Effector memory CD8-positive, alpha-beta T cell (primary cell): Measurements from ENCODE around the gene IRAG1.

ENCODE experiments used
- ATAC-seq: fragments of 150-1000 bp; cut with Tn5 transposase; replicated peaks from 2 replicates; pipeline ENCODE4 v1.10.0; 2021; ENCODE audit warnings: mild to moderate bottlenecking, moderate library complexity
- DNase-seq, 3 experiments: peaks; one replicate each; pipeline ENCODE4 v3.0.0; 2021
- H3K27ac Mint-ChIP-seq, 2 donors: one replicate each; pipeline ENCODE4 v1.8.0; 2022; ENCODE audit warnings: mild to moderate bottlenecking in 2 of 2, mixed read lengths in 2 of 2, moderate library complexity in 2 of 2
- H3K27me3 Mint-ChIP-seq, 2 donors: one replicate each; pipeline ENCODE4 v1.8.0; 2022; ENCODE audit warnings: mixed read lengths in 2 of 2
- H3K36me3 Mint-ChIP-seq: one replicate; pipeline ENCODE4 v1.8.0; 2022; ENCODE audit warnings: mild to moderate bottlenecking, moderate library complexity, mixed read lengths; ENCODE audit not compliant: insufficient read depth
- H3K4me1 Mint-ChIP-seq, 2 donors: one replicate each; pipeline ENCODE4 v1.8.0; 2022; ENCODE audit warnings: low read depth in 2 of 2, mixed read lengths in 2 of 2
- H3K4me3 Mint-ChIP-seq, 2 donors: one replicate each; pipeline ENCODE4 v1.8.0; 2022; ENCODE audit warnings: mild to moderate bottlenecking in 2 of 2, mixed read lengths in 2 of 2, moderate library complexity in 2 of 2
- H3K9me3 Mint-ChIP-seq, 2 donors: one replicate each; pipeline ENCODE4 v1.8.0; 2022; ENCODE audit warnings: mixed read lengths in 2 of 2

IRAG1 gene

DNA sequence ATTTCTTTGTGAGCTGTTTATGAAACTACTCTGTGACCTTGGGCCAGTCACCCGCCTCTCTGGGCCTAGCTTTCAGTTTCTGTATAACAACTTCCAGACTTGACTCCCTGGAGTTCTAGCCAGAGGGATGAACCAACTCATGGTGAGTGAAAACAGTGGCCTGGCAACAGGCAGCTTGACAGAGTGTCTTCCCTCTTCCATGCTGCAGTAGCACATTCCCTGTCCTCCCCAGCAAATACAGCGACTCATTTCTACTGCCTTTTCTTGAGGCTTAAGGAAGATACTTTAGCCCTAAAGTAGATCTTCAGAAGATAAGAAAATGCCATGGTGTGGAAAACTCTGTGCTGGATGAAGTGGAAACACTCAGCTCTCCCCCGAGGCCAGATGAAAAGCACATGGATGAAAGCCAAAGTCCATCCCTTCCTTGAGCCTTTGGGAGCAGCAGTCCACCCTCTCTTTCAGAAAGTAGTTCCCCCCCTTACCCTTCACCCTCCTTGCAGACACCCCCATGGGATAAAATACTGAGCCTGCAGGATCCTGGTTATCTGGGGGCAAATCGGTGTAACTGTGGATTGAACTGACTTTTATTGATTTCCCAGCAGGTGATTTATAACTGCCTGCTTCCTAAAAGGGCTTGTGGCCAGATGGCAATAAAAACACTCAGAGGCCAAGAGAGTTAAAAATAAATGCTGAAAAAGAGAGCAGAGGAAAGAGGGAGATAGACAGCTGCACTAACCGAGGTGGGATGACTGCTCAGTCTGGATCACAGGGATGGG, 24.1 kb downstream of the IRAG1 start:
- DNase-seq (no peak), ATAC-seq (no peak)
- Mint-ChIP-seq H3K27ac (no peak overlapping the region), H3K4me1 (no peaks in the 10 kb centered on the region), H3K9me3 (no peaks in the 10 kb centered on the region), H3K4me3 (no peak overlapping the region), H3K27me3 (peaks cover 24 to 55% of the 10 kb centered on the region in 2 donors), H3K36me3 (no peaks in the 10 kb centered on the region)

DNA sequence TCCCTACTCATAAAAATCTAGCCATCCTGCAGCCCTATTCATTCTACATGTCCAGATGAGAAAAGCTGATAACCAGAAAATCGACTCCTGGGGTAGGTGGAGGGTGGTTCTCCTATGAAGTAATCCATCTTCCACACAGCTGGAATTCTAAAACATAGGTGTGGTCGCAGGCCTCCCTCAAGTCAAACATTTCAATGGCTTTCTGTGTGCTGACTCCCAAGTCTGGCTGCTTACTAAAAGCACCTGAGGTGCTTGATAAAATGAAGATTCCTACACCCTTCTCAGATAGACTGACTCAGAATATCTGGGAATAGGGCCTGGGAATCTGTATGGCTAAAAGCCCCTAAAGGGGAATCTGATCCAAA, 26.1 kb downstream of the IRAG1 start:
- Mint-ChIP-seq H3K9me3 (no peaks in the 10 kb centered on the region), H3K4me1 (no peaks in the 10 kb centered on the region), H3K27ac (no peak overlapping the region), H3K4me3 (no peak overlapping the region), H3K27me3 (peaks cover 17 to 35% of the 10 kb centered on the region in 2 donors), H3K36me3 (no peaks in the 10 kb centered on the region)
- no peak for DNase-seq
- no peak for ATAC-seq

DNA sequence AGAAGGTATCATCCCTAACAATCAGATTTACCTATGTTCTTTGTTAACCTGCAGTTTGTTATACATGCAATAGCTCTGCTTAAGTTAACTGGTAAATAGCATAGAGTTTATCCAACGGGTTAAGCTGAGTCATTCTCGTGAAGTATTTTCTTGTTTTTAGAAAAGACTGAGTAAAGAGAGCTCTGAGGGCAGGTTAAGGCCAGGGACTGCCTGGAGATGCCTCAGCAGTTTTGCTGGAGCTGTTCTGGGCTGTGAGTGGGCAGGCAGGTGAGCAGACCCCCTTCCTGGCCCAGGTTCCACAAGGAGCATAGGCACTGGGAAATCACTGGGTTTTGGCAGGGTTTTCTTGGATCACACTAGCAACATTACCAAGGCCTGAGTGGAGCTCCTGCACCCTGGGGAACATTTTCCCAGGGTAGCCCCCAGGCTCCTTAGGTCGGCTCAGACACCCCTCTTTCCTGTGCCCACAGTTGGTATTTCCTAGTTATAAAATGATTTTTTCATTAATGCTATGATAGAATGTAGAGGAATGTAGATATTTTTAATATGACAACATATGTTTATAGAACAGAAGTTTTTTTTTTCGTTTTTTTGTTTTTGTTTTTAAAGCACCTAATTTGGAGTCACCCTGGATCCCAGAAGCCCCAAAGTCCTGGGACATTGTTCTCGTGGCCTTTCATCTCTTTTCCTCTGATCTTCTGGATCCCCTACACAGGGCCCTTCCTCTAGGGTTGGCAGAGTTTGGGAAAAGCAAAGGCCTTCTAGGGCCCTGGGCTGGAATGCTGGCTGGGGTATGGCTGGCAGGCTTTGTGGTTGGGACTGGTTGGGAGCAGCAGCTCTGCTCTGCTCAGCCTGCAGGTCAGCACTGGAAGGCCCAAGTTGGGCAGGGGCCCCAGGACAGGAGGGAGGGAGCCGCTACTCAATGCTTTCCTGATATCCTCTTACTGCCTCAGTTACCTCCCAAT, 26.7 kb downstream of the IRAG1 start:
- no peaks in the 10 kb centered on the region for H3K36me3 Mint-ChIP-seq
- DNase-seq (no peak), ATAC-seq (no peak)
- H3K9me3 Mint-ChIP-seq, result no peaks in the 10 kb centered on the region
- H3K4me1 Mint-ChIP-seq, result no peaks in the 10 kb centered on the region
- peaks cover 17 to 33% of the 10 kb centered on the region in 2 donors for H3K27me3 Mint-ChIP-seq
- no peak overlapping the region for H3K27ac Mint-ChIP-seq
- no peak overlapping the region for H3K4me3 Mint-ChIP-seq

DNA sequence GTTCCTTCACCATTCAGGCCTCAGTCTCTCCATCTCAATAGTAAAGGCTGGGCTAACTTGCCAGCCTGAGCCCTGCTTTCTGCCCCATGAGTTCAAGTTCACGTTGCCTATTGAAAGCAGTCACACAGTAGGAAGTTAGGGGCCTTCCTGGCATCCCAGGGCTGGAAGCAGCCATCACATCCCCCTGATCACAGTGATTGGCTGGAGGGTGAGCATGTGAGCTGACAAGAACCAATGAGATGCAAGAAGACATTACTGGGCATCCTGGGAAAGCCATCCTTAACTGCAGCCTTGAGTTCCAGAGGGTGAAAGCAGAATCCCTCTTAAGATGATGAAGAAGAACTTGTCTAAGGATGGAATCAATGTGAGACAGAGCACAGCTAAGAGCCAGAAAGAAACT, 29.1 kb downstream of the IRAG1 start:
- Mint-ChIP-seq H3K36me3 (no peaks in the 10 kb centered on the region), H3K4me3 (no peak overlapping the region), H3K27ac (no peak overlapping the region), H3K9me3 (no peaks in the 10 kb centered on the region), H3K4me1 (no peaks in the 10 kb centered on the region), H3K27me3 (peaks cover 17 to 33% of the 10 kb centered on the region in 2 donors)
- no peak for DNase-seq
- ATAC-seq, result no peak

DNA sequence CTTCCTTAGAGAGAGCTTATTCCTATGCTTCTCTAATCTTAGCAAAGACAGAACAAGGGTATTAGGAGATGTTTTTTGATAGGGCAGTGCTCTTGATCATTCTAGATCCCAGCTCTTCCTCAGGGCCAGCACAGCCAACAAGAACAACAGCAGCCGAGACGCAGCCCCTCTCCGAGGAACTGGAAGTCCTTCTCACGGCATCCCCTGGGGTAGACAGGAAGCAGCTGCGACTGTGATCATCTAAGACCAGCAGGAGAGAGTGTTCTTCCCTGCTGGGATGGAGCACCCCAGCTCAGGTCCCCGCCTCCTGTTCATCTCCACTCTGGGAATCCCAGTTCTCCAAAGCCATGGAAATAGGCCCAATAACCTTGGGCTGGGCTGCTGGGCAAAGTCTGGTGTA, 29.6 kb downstream of the IRAG1 start:
- Mint-ChIP-seq H3K27ac (no peak overlapping the region), H3K4me3 (no peak overlapping the region), H3K9me3 (no peaks in the 10 kb centered on the region), H3K36me3 (no peaks in the 10 kb centered on the region), H3K4me1 (no peaks in the 10 kb centered on the region), H3K27me3 (peaks cover 17 to 31% of the 10 kb centered on the region in 2 donors)
- no peak for ATAC-seq
- DNase-seq, result no peak

DNA sequence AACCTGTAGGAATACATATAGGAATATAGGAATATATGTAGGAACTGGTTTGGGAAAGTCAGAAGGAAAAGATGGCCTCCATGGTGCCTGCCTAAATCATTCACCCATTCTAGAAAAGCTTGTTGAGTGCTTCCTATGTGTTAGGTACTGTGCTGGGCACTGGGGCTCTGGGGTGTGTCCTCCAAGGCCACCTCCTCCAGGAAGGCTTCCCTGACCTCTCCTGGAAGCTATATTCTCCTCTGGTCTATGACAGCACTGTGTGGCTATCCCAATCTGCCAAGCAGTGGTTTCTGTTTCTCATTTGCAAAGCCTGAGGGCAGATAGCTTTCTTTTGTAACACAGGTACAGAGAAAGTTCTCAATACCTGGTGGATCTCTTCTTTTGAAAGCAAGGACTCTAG, 30.2 kb downstream of the IRAG1 start:
- H3K27ac Mint-ChIP-seq, result no peak overlapping the region
- H3K4me3 Mint-ChIP-seq, result no peak overlapping the region
- no peaks in the 10 kb centered on the region for H3K4me1 Mint-ChIP-seq
- ATAC-seq, result no peak
- peaks cover 12 to 24% of the 10 kb centered on the region in 2 donors for H3K27me3 Mint-ChIP-seq
- H3K9me3 Mint-ChIP-seq, result no peaks in the 10 kb centered on the region
- H3K36me3 Mint-ChIP-seq, result no peaks in the 10 kb centered on the region
- DNase-seq, result no peak

DNA sequence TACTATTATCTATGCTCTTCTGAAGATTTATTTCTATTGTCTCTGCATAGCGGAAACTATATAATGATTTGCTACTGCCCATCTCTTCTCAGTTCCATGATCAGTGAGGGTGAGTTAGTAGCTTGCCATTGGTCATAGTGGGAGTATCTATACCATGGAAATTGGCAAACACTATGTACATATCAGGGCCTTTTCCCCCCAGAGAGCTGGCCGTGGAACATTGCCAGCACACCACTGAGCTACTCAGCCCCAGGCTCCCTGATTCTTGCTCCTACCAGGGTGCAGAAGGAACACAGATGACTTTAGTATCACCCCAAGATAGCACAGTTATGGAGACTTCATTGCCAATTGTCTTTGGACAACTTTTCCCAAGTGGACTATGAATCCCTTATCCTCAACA, 33.2 kb downstream of the IRAG1 start:
- Mint-ChIP-seq H3K27ac (no peak overlapping the region), H3K4me3 (no peak overlapping the region), H3K9me3 (no peaks in the 10 kb centered on the region), H3K27me3 (peaks cover 0 to 4% of the 10 kb centered on the region in 2 donors), H3K4me1 (peaks cover 0 to 4% of the 10 kb centered on the region in 2 donors), H3K36me3 (no peaks in the 10 kb centered on the region)
- ATAC-seq, result no peak
- DNase-seq, result no peak

DNA sequence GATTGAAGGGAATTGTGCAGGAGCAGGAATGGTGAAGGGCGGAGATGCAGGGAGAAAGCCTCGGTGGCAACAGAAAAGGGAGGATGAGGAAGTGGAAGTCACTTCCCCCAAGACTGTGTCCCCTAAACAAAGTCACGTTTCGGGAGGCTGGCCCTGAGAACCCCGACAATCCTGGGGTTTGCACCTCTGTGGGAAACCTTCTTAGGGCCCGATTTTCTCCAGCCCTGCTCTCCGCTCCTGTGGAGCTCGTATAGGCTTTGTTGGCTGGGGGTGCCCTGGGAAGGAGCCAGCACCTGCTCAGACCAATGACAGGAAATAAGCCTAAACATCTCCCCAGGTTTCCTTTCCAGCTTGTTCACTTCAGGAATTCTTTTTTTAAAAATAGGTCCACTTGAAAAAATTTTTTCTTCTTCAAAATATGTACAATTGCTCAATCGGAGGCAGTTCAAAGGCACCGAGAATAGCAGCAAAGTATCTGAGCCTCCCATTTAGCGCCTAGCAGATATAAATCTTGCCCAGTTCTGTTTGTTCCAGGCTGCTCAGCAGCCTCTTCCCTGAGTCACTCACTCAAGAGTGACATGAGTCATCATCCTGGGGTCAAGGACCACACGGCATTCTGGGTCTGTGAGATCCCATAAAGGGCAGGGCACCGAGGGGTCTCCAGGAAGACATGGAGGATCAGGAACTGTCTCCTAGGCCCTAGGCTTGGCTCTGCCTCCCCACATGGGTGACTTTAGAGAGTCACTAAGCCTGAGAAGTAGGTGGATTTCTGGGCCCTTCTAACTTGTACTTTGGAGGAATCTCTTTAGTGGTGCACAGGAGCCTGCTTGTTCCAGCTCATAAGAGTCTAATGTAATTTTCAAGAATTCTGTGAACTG, 34.0 kb downstream of the IRAG1 start:
- Mint-ChIP-seq H3K36me3 (no peaks in the 10 kb centered on the region), H3K27ac (peak overlapping the region in 1 of 2 donors; percentile 36), H3K27me3 (no peaks in the 10 kb centered on the region), H3K4me3 (no peak overlapping the region), H3K4me1 (peaks cover 0 to 4% of the 10 kb centered on the region in 2 donors), H3K9me3 (no peaks in the 10 kb centered on the region)
- DNase-seq, result no peak
- no peak for ATAC-seq

DNA sequence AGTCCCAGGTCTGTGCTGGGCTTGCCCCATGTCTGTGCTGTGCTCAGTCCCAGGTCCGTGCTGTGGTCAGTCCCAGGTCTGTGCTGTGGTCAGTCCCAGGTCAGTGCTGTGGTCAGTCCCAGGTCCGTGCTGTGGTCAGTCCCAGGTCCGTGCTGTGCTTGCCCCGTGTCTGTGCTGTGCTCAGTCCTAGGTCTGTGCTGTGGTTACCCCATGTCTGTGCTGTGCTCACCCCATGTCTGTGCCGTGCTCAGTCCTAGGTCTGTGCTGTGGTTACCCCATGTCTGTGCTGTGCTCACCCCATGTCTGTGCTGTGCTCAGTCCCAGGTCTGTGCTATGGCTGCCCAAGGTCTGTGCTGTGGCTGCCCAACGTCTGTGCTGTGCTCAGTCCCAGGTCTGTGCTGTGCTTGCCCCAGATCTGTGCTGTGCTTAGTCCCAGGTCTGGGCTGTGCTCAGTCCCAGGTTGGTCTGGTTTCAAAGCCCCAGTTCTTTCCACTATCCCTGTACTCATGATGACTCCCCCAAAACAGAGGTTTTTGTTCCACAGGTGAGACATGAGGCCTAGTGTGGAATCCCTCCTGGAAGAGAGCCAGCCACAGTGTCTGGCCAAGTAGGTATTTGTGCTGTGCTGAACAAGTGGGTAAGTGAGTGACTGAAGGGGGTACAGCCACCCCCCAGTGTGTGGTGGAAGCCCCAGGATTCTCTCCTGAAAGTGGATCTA, 34.8 kb downstream of the IRAG1 start:
- H3K4me1 Mint-ChIP-seq, result peaks cover 0 to 4% of the 10 kb centered on the region in 2 donors
- H3K27me3 Mint-ChIP-seq, result no peaks in the 10 kb centered on the region
- no peaks in the 10 kb centered on the region for H3K9me3 Mint-ChIP-seq
- peak overlapping the region in 1 of 2 donors; percentile 36 for H3K27ac Mint-ChIP-seq
- no peak for DNase-seq
- H3K36me3 Mint-ChIP-seq, result no peaks in the 10 kb centered on the region
- no peak for ATAC-seq
- H3K4me3 Mint-ChIP-seq, result no peak overlapping the region

DNA sequence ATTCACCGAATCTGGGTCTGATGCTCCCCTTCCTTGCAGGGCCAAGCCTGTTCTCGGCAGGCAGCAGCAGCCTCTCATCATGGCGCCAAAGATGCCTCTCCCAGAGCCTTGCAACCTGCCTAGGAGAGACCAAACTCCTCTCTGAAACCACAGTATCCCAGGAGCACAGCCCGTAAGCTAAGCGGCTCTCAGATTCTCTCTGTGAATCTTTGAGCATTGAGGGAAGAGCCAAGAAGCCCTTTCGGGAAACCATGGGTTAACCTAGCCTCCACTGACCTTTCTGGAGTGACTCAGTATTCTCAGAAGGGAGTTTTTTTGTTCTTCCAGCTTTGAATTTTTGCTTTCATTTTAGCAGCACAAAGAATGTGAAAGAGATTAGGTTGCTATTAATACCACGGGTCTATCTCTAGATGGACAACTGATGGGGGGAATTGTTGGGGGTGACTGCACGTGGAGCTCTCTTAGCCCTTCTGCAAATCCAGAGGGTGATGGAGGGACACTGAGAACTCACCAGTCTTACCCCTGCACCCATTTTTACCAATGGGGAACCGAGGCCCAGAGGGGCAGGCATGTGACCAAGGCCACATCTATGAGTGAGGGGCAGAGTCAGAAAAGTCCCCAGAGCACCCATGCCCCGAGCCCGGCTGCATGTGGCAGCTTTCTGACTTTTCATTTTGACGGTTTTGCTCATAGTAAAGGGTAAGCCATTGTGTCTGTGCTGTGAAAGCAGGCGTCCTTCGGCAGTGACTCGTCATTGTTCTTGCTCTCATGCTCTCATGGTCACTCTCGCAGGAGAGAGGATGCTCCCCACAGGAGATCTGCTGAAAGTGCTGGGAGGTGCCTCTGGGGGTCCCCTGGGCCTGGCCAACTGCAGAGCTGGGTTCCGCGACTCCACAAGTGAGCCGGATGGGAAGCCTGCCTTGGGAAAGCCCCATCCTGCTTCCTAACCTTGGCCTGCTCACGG, 36.0 kb downstream of the IRAG1 start:
- Mint-ChIP-seq H3K27ac (no peak overlapping the region), H3K27me3 (no peaks in the 10 kb centered on the region), H3K9me3 (no peaks in the 10 kb centered on the region), H3K4me3 (no peak overlapping the region), H3K4me1 (peaks cover 0 to 4% of the 10 kb centered on the region in 2 donors), H3K36me3 (no peaks in the 10 kb centered on the region)
- no peak for DNase-seq
- ATAC-seq, result no peak

DNA sequence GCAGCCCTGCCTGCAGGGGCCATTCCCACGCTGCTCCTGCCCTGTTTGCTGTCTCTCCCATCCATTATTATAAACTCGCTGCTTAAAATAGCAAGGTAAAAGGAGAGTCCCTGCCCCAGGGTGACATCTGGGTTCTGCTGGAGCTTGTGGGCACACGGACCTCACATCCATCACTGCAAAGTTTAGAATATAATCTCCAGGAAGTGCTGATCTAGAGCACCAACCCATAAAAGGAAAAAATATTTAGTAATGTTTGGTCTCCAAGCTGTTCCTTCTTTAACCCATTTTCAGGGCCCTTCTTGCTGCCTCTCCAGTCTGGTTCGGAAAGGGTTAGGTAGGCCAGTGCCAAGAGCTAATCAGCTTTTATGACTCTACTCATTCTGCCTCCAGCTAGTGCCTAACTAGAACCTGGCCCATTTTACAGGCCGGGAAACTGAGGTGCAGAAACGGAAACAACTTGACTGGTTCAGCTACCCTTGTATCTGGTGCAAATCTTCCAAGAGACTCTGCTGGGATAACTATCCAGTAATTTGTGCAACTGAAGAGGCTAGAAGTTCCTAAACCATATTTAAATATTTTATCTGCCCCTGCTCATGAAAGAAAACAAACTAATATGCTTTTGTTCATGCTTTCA, 37.5 kb downstream of the IRAG1 start:
- Mint-ChIP-seq H3K27ac (no peak overlapping the region), H3K9me3 (no peaks in the 10 kb centered on the region), H3K4me3 (no peak overlapping the region), H3K4me1 (peaks cover 0 to 4% of the 10 kb centered on the region in 2 donors), H3K36me3 (no peaks in the 10 kb centered on the region), H3K27me3 (no peaks in the 10 kb centered on the region)
- DNase-seq (no peak), ATAC-seq (no peak)
